B cell (primary cell): ENCODE results near the gene BPIFB6. TPM values are rescaled to one million over a fixed set of nuclear protein-coding genes. Genes with fewer than 3 reads are reported as not detected.

Source experiments
- ATAC-seq: fragments of 200-7000 bp; cut with Tn5 transposase; one replicate; pipeline ENCODE4 v1.10.0; 2021; ENCODE audit warnings: low read depth, mild to moderate bottlenecking, moderate number of reproducible peaks, moderate library complexity
- CTCF ChIA-PET: fragments of 350-600 bp; sonication (Branson Sonifier 250); formaldehyde crosslinking; loops from one replicate; lab custom pipeline; 2021; ENCODE audit warnings: antibody characterized with exemption, inconsistent platforms; lab: Charles Lee
- POLR2A ChIA-PET: fragments of 350-600 bp; sonication (Branson Sonifier 250); formaldehyde crosslinking; loops from one replicate; lab custom pipeline; 2021; ENCODE audit warnings: antibody characterized with exemption; lab: Charles Lee
- DNase-seq: peaks from one replicate; pipeline ENCODE4 v3.0.0; 2013
- H2AFZ ChIP-seq: 2 replicates; pipeline ENCODE4 v1.6.1; 2012; ENCODE audit warnings: mild to moderate bottlenecking, low read depth, low read length; ENCODE audit not compliant: insufficient read depth, poor library complexity, severe bottlenecking
- H3K27ac ChIP-seq, 2 donors: 1 replicate in 1 of 2; 2 replicates in 1 of 2; pipeline ENCODE4 v1.5.1; 2012 to 2013; ENCODE audit warnings: low read length in 2 of 2, mild to moderate bottlenecking in 2 of 2, moderate library complexity in 1 of 2
- H3K27me3 ChIP-seq, 4 experiments: fragments of 200-600 bp in 1 of 4; sonication (generic) in 1 of 4; replicated peaks in 1 of 4; 1 replicate in 2 of 4; 2 replicates in 2 of 4; pipeline versions ENCODE4 v1.6.1 to v1.7.0; 2013 to 2016; ENCODE audit warnings: low read length in 3 of 4, mild to moderate bottlenecking in 2 of 4, mixed read lengths in 1 of 4, moderate library complexity in 1 of 4; ENCODE audit not compliant: insufficient read depth in 4 of 4, control insufficient read depth in 3 of 4; ENCODE audit errors: control extremely low read depth in 1 of 4
- H3K36me3 ChIP-seq, 2 experiments: replicated peaks in 1 of 2; 1 replicate in 1 of 2; 2 replicates in 1 of 2; pipeline versions ENCODE4 v1.6.1 to v1.7.1; 2013; ENCODE audit warnings: low read length in 1 of 2; ENCODE audit not compliant: insufficient read depth in 2 of 2, control insufficient read depth in 1 of 2; ENCODE audit errors: control extremely low read depth in 1 of 2, extremely low read depth in 1 of 2
- H3K4me1 ChIP-seq, 2 donors: fragments of 200-600 bp in 1 of 2; sonication (generic) in 1 of 2; 1 replicate in 1 of 2; 2 replicates in 1 of 2; pipeline versions ENCODE4 v1.5.1 to v1.6.1; 2013 to 2017; ENCODE audit warnings: low read length in 2 of 2; ENCODE audit not compliant: control insufficient read depth in 2 of 2, insufficient read depth in 2 of 2
- H3K4me2 ChIP-seq: replicated peaks from 2 replicates; pipeline ENCODE3; 2012; ENCODE audit warnings: mild to moderate bottlenecking, low read depth, low read length; ENCODE audit not compliant: poor library complexity, severe bottlenecking
- H3K4me3 ChIP-seq, 5 experiments: fragments of 200-600 bp in 1 of 5; sonication (generic) in 1 of 5; 1 replicate in 3 of 5; 2 replicates in 2 of 5; pipeline versions ENCODE4 v1.5.1 to v1.7.0; 2011 to 2016; ENCODE audit warnings: low read length in 4 of 5, mild to moderate bottlenecking in 4 of 5, low read depth in 2 of 5, control low read depth in 1 of 5, moderate library complexity in 1 of 5; ENCODE audit not compliant: insufficient read depth in 1 of 5; ENCODE audit errors: control extremely low read depth in 1 of 5, extremely low read depth in 1 of 5
- H3K79me2 ChIP-seq: fragments of 200-600 bp; sonication (generic); one replicate; pipeline ENCODE4 v1.6.0; 2016; ENCODE audit warnings: low read length; ENCODE audit not compliant: control insufficient read depth, insufficient read depth
- H3K9ac ChIP-seq: fragments of 200-600 bp; sonication (generic); 2 replicates; pipeline ENCODE4 v1.6.1; 2017; ENCODE audit warnings: mild to moderate bottlenecking, low read length, moderate library complexity
- H3K9me3 ChIP-seq, 3 donors: one replicate each; pipeline versions ENCODE4 v1.6.1 to v1.7.1; 2013; ENCODE audit warnings: low read length in 2 of 3; ENCODE audit not compliant: control insufficient read depth in 2 of 3, insufficient read depth in 1 of 3; ENCODE audit errors: control extremely low read depth in 1 of 3
- H4K20me1 ChIP-seq: 2 replicates; pipeline ENCODE4 v1.6.0; 2012; ENCODE audit warnings: mild to moderate bottlenecking, low read length; ENCODE audit not compliant: insufficient read depth, control insufficient read depth, poor library complexity, severe bottlenecking
- H3K27ac Mint-ChIP-seq: one replicate; pipeline ENCODE4 v1.8.0; 2021; ENCODE audit warnings: mixed read lengths
- H3K27me3 Mint-ChIP-seq: one replicate; pipeline ENCODE4 v1.8.0; 2021; ENCODE audit warnings: mixed read lengths
- H3K4me1 Mint-ChIP-seq: one replicate; pipeline ENCODE4 v1.8.0; 2021; ENCODE audit warnings: mixed read lengths
- H3K4me3 Mint-ChIP-seq: one replicate; pipeline ENCODE4 v1.8.0; 2021; ENCODE audit warnings: mixed read lengths
- H3K9me3 Mint-ChIP-seq: one replicate; pipeline ENCODE4 v1.8.0; 2022; ENCODE audit warnings: mixed read lengths; ENCODE audit not compliant: insufficient read depth
- EZH2 ChIP-seq: IDR thresholded peaks from 2 replicates; pipeline ENCODE4 v1.6.1; 2012; ENCODE audit warnings: borderline replicate concordance, low read depth, mild to moderate bottlenecking, moderate library complexity, low read length; ENCODE audit not compliant: insufficient read depth, poor library complexity, severe bottlenecking
- WGBS: methylation state at CpG from one replicate; pipeline ENCODE4 v1.1.5; 2013; ENCODE audit warnings: missing lambda C conversion rate; ENCODE audit not compliant: insufficient coverage; 5-methylcytosine and 5-hydroxymethylcytosine counted together
- intact Hi-C: fragments of 100-400 bp; cut with micrococcal nuclease; formaldehyde crosslinking; loops from one replicate; pipeline ENCODE4 v1.10.0; 2022
- polyA plus RNA-seq: library from polyadenylated mRNA; depleted of rRNA; stranded (reverse); fragments of >200 nt; gene quantifications from 2 replicates; pipeline ENCODE4 v1.2.3, GENCODE V29; 2012
- total RNA-seq, 2 donors: library from RNA; stranded (reverse); fragments of 120-200 nt in 1 of 2; gene quantifications; 1 replicate in 1 of 2; 2 replicates in 1 of 2; pipeline versions ENCODE4 v1.2.3 to v1.2.4, GENCODE V29; 2013 to 2022
- TF ChIP-seq, protein P1 (sequence below): fragments of 200-600 bp; IDR thresholded peaks from one replicate; pipeline ENCODE4 v1.8.0; 2022; ENCODE audit warnings: antibody characterized with exemption, mild to moderate bottlenecking

Gene BPIFB6
- total and polyA plus RNA-seq, 2 donors (not counting 1 experiment from before 2014, with no cell fraction given) = not detected

DNA sequence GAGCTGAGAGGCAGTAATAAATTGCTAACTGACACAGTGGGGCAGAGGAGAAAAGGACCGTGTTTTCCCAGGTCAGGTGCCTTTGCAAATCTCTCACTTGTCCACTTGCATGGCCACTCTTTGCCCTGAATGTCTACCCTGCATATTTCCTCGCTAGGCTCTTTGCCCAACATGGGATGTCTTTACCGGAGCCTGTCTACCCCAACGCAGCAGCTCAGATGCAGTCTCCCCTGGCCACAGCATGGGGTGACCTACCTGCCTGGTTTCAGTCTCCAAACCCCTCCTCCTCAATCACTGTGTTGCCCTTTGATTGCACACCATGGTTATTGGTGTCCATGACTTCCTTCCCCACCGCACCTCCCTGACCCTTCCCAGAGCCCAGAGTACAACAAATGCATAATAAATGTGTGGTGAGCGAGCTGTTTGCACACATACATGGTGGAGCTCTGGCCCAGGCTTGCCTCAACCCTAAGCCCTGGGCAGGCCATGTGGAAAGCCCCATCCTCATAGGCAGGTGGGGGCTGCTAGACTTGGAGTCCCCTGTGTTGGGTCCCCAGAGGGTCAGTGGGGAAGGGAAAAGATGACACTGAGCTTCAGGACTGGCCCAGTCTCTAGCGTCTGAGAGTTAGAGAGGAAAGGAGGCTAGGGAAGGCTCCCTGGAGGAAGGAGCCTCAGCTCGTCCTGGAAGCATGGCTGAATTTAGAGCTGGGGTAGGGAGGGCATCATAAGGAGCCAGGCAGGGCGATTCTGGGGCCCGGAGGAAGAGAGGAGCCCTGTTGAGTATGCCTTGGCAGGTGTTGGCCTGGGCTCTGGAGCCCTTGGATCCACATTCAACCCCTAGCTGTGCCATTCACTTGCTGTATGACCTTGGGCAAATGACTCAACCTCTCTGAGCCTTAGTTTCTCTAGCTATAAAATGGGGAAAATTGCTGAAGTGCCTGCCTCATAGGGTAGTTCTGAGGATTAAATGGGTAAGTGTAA is 4.4 kb upstream of the BPIFB6 start:
- no peak overlapping the region for H2AFZ ChIP-seq
- H3K9ac ChIP-seq = no peak overlapping the region
- 92% methylated on average over 7 of the region's 10 CpGs for WGBS
- Mint-ChIP-seq H3K4me3 (no peak overlapping the region), H3K27ac (no peak overlapping the region), H3K4me1 (no peaks in the 10 kb centered on the region), H3K27me3 (no peaks in the 10 kb centered on the region), H3K9me3 (no peaks in the 10 kb centered on the region)
- no peak for ATAC-seq
- H4K20me1 ChIP-seq = no peaks in the 10 kb centered on the region
- ChIA-PET CTCF (no interaction called here), POLR2A (no interaction called here)
- no peak overlapping the region for H3K4me3 ChIP-seq
- TF ChIP-seq EZH2 = no peak
- TF ChIP-seq, protein P1, sequence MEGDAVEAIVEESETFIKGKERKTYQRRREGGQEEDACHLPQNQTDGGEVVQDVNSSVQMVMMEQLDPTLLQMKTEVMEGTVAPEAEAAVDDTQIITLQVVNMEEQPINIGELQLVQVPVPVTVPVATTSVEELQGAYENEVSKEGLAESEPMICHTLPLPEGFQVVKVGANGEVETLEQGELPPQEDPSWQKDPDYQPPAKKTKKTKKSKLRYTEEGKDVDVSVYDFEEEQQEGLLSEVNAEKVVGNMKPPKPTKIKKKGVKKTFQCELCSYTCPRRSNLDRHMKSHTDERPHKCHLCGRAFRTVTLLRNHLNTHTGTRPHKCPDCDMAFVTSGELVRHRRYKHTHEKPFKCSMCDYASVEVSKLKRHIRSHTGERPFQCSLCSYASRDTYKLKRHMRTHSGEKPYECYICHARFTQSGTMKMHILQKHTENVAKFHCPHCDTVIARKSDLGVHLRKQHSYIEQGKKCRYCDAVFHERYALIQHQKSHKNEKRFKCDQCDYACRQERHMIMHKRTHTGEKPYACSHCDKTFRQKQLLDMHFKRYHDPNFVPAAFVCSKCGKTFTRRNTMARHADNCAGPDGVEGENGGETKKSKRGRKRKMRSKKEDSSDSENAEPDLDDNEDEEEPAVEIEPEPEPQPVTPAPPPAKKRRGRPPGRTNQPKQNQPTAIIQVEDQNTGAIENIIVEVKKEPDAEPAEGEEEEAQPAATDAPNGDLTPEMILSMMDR = no peak
- no peak for DNase-seq
- H3K27me3 ChIP-seq = peaks cover 0 to 4% (median 0%) of the 10 kb centered on the region in 4 experiments
- intact Hi-C loops = no loop called here
- no peaks in the 10 kb centered on the region for H3K9me3 ChIP-seq
- H3K36me3 ChIP-seq = no peaks in the 10 kb centered on the region
- no peaks in the 10 kb centered on the region for H3K4me1 ChIP-seq
- H3K79me2 ChIP-seq = no peaks in the 10 kb centered on the region
- no peak overlapping the region for H3K27ac ChIP-seq
- H3K4me2 ChIP-seq = no peak overlapping the region
